GM19372 (cell line): Measurements from ENCODE around the gene PCSK6.

Experiments
- ATAC-seq: cut with Tn5 transposase; IDR thresholded peaks from one replicate; pipeline ENCODE4 v1.9.1; 2021; ENCODE audit warnings: mild to moderate bottlenecking, low read depth, moderate library complexity; ENCODE audit not compliant: unreplicated experiment

Gene PCSK6

GRCh38 chr15:101450403-101451265 is 38.9 kb downstream of the PCSK6 start:
- no peak for ATAC-seq

GRCh38 chr15:101449471-101450402 is 39.8 kb downstream of the PCSK6 start:
- ATAC-seq: no peak

DNA sequence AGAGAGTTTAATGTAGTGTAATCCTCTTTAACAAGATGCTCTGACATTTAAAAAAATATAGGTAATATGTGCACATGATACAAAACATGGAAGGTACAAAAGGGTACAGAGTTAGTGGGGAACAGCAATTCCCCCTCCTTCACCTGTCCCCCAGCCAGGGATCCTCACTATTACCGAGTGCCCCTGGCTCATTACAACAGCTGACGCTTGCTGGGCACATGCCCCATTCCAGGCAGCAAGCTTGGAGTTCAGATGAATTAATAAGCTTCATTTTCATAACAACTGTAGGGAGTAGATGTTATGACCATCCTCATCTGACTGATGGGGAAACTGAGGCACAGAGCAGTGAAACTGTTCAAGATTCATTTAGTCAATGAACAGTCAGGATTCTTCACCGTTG is 41.2 kb downstream of the PCSK6 start:
- no peak for ATAC-seq

DNA sequence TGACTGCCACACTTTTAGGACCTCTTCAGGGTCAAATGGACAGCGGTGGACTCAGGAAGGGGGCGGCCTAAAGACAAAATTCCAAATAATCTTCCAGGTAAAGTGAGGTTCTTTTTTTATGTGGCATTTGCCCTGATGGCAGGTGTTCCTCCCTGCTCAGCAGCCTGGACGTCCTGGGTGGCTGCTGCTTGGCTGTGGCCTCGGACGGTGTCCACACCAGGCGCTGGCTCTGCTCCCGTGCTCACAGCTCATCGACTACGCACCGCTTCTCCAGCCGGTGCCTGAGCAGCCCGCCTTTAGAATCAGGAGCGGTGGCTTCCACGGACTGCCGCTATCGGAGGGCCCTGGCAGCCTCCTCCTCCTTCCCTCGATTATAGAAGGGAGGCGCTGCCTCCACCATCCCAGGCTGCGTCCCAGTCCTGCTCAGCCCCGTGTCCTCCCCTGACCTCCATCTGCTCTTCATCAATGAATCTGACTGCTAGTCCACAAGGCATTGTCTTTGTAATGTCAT is 41.9 kb downstream of the PCSK6 start:
- ATAC-seq: no peak

DNA sequence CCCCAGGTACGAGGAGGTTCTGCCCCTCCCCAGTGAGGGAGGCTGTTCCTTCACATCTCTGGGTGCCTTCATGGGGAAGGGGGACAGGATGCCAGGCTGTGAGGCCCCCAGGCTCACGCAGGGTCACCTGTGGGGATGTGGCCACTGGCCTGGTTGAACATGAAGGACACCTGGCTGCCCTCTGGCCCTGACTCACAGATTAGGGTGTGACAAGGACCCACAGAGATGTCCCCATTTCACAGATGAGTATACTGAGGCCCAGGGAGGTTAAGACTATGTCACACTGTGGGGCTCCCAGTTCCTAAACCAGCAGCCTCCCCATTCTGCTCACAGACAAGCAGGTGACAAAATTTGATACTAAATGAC is 42.4 kb downstream of the PCSK6 start:
- no peak for ATAC-seq

GRCh38 chr15:101446518-101447167 is 42.9 kb downstream of the PCSK6 start:
- ATAC-seq: no peak

DNA sequence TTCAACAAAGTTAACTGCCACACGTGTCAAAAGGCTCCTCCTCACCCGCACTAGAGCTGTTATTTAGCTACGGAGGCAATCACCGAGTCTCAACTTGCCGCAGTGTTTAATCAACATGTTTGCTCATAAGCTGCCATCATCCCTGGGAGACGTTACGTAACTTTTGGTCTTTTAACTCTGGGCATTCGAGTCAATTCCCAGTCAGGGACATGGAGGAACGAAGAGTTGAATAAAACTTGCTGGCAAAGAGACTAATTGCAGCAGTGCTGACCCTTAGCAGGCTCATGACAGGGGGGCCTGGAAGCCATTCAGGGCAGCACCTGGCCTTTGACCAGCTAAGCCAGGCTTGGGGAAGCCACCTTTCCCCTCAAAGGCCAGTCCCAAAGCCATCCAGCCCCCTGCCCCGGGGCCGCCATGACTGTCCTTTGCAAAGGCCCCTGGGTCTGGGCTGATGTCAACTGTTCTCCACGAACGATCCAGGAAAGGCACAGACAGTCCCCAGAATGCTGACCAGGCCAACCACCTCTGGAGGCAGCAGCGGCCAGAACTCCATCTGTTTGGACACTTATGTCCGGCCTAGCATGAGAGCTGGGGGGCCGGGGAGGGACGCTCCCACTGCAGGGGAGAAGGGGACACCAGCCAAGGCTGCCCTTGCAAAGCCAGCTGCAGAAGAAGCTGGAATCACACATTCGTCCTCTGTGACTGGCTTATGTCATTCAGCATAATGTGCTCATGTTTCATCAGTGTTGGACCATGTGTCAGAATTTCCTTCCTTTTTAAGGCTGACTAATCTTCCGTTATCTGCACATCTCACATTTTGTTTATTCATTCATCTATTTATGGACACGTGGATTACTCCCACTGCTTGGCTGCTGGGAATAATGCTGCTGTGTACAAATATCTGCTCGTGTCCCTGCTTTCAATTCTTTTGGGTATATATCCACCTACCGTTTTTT is 43.7 kb downstream of the PCSK6 start:
- ATAC-seq: no peak

GRCh38 chr15:101444807-101445508 is 44.5 kb downstream of the PCSK6 start:
- no peak for ATAC-seq

GRCh38 chr15:101444015-101444414 is 45.5 kb downstream of the PCSK6 start:
- no peak for ATAC-seq

DNA sequence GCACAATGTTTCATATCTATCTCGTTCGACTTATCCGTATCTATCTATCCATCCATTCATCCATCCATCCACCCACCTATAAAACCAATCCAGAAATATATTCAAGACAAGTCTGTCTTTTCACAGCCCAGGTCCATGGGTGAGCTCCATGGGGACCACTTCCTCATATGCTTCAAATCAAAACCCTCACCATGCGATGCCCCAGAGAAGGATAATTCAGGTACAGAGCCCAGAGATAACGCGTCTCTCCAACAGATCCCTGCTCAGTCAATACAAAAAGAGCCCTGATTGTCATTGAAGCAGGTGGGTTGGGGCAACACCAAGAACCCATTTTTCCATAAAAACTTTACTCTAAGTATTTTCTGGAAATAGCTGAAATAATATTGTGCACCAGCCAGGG is 47.2 kb downstream of the PCSK6 start:
- ATAC-seq: no peak

DNA sequence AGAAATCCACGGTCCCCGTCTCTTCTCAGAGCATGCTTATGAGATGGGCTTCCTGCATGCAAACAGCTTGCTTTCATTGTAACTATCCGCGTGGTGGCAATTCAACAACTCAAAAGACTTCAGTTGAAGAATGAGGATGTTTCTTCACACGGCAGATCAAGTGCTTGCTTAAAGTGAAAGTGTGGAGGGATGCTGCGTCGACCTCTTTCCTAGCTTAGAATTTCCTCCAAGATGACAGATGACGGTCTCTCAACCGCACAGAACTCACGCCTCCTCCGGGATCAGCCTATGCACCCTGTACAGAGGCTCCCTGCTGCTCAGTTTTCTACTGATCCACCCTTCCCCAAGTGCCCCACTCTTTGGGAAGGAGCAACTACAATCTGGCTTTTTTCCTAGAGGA is 47.8 kb downstream of the PCSK6 start:
- ATAC-seq: no peak

DNA sequence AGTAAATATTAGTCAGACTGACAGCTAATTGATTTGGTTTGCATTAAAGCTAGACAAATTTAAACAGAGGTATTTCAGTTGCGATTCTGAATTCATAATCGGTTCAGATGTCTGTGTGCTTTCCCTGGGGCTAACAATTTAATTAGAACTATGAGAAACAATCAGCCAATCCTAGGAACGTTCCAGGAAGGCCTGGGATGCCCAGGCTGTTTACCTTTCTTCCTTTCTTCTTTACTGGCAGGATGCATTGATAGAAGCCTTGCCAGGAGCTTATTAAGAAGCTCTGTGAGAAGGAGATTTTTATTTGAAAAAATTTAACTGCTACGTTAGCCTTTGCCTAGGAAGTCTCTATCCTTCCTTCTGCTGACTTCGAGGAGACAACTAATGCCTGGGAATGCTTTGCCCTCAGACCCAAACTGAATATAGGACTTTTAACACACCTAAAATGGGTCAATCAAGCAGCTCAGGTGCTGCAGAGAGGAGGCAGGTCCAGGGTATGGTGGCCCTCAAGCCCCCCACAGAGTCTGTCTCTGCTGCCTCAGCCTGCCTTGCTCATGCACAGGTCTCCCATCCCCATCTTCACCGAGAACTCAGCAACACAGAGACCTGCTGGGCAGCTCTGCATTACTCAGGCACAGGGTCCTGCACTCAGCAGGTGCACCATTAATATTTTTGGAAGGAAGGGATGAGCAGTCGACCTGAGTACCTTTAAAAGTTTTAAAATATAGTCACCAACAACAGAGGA is 48.5 kb downstream of the PCSK6 start:
- ATAC-seq: no peak

GRCh38 chr15:101439920-101440319 is 49.6 kb downstream of the PCSK6 start:
- no peak for ATAC-seq

DNA sequence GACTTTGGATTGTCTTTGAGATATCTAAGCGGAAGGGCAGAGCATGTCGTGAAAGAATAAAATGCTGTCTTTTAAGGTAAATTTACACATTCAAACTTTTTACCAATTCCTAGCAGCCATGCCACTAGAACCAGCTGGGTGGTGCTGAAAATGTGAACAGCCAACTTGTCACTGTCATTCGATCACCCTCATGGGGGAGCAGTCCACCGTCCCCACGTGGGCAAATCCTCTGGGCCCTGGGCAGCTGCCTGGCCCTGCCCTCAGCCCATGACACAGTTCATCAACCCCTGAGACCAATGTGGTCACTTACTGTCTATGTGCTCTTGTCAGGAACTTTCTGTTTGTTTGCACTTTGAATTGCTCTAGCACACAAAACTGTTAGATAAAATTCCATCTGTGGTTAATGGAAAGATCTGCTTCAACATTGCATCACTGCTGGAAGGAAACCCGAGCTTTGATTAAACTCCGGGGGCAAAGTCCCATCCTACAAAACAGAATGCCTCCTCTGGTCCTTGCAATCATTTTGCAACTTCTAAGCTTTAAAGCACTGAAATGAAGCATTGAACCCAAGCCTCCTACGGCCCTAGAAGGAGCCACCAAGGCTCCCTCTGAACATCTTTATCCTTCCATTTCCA is 50.1 kb downstream of the PCSK6 start:
- no peak for ATAC-seq

- ATAC-seq: no peak
Measured at GRCh38 chr15:101438482-101439284, 50.8 kb downstream of the PCSK6 start.

GRCh38 chr15:101437618-101438481 is 51.7 kb downstream of the PCSK6 start:
- no peak for ATAC-seq
